ENCODE data around the gene P2RX6. TPM values are rescaled to one million over a fixed set of nuclear protein-coding genes. Genes with fewer than 3 reads are reported as not detected.
"Not testable (repeated sequence)": the region's sequence is repeated elsewhere in the genome, so short reads cannot be mapped to it uniquely, and the experiment has no call there.

The P2RX6 gene
- total RNA-seq, result 1 to 10 TPM in 1 of 2 experiments, under 1 TPM in 1; 0.82 to 1.9 TPM

DNA sequence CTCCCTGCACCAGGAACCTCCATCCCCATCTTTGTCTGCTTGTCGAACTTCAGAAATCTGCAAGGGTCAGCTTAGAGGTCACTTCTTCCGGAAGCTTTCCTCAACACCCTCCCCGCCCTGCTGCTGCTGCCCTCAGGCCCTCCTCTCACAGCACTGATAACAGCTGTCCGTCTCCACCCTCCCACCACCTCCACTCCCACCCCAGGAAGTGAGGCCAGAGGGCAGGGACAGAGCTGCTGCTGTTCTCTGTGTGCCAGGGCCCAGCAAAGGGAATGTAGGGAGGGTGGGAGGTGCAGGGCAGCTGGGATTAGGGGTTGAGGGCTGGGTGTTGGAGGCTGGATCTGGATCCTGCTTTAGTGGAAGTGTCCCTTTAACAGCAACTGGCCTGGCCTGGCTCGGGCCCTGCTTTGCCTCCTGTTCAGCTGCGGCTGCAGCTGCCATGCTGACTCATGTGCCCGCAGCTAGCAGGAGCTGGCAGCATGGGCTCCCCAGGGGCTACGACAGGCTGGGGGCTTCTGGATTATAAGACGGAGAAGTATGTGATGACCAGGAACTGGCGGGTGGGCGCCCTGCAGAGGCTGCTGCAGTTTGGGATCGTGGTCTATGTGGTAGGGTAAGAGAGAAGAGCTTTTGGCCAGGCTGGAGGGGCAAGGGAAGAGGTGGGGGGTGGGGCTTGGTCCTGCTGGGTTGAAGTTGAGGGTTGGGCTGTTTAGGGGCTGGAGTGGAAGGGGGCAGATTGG lies at the start of gene P2RX6:
Gene P2RX6, plus strand, starts transcription at position 440 of the 740 bp plus-strand sequence. Its CDS starts 10 bp downstream, at position 450.
- Mint-ChIP-seq H3K27ac (peak within 1 kb of the TSS; percentile 66), H3K4me1 (peaks cover 11% of the 10 kb centered on the region), H3K9me3 (no peaks in the 10 kb centered on the region), H3K27me3 (peaks cover 3% of the 10 kb centered on the region), H3K4me3 (peak within 1 kb of the TSS; percentile 83), H3K36me3 (no peaks in the 10 kb centered on the region)
- POLR2A ChIA-PET, result interaction anchor here (0.9 kb wide), 2 partner anchors 9 to 13 kb away, joined by 3 read pairs; partner anchors contain the start of gene THAP7
- DNase-seq (peak; percentile 29), ATAC-seq (ENCODE audit: low read depth) (no peak)

- no peak for DNase-seq
- H3K27me3 Mint-ChIP-seq, result peaks cover 12% of the 10 kb centered on the region
- no peak overlapping the region for H3K27ac Mint-ChIP-seq
- H3K36me3 Mint-ChIP-seq, result no peaks in the 10 kb centered on the region
- H3K4me3 Mint-ChIP-seq, result no peak overlapping the region
- ATAC-seq (ENCODE audit: low read depth), result no peak
- peaks cover 15% of the 10 kb centered on the region for H3K4me1 Mint-ChIP-seq
- no peaks in the 10 kb centered on the region for H3K9me3 Mint-ChIP-seq
- POLR2A ChIA-PET, result no interaction called here
These were observed 48.8 kb upstream of the P2RX6 start for GRCh38 chr22:20965888-20966855.

- DNase-seq, result no peak
- Mint-ChIP-seq H3K36me3 (no peaks in the 10 kb centered on the region), H3K9me3 (no peaks in the 10 kb centered on the region), H3K4me3 (no peak within 1 kb of the TSS), H3K27ac (no peak within 1 kb of the TSS), H3K4me1 (peaks cover 12% of the 10 kb centered on the region), H3K27me3 (peaks cover 12% of the 10 kb centered on the region)
- ATAC-seq (ENCODE audit: low read depth), result no peak
- POLR2A ChIA-PET, result no interaction called here
These were observed 47.9 kb upstream of the P2RX6 start, which contains the start of gene AIFM3 for GRCh38 chr22:20966883-20967696. AIFM3 (plus strand) TSS chr22:20967255; CDS start chr22:20967945, 690 bp downstream.

GRCh38 chr22:20967697-20968211 lies 47.2 kb upstream of the P2RX6 start:
- H3K36me3 Mint-ChIP-seq, result no peaks in the 10 kb centered on the region
- no peak for DNase-seq
- no peak for ATAC-seq (ENCODE audit: low read depth)
- no peak overlapping the region for H3K27ac Mint-ChIP-seq
- H3K9me3 Mint-ChIP-seq, result no peaks in the 10 kb centered on the region
- peaks cover 12% of the 10 kb centered on the region for H3K27me3 Mint-ChIP-seq
- peaks cover 12% of the 10 kb centered on the region for H3K4me1 Mint-ChIP-seq
- POLR2A ChIA-PET, result no interaction called here
- no peak overlapping the region for H3K4me3 Mint-ChIP-seq

GRCh38 chr22:20968281-20968977 lies 46.5 kb upstream of the P2RX6 start:
- Mint-ChIP-seq H3K27ac (no peak overlapping the region), H3K4me1 (peaks cover 12% of the 10 kb centered on the region), H3K36me3 (no peaks in the 10 kb centered on the region), H3K27me3 (peaks cover 8% of the 10 kb centered on the region), H3K9me3 (no peaks in the 10 kb centered on the region), H3K4me3 (no peak overlapping the region)
- POLR2A ChIA-PET, result no interaction called here
- DNase-seq (no peak), ATAC-seq (ENCODE audit: low read depth) (no peak)

DNA sequence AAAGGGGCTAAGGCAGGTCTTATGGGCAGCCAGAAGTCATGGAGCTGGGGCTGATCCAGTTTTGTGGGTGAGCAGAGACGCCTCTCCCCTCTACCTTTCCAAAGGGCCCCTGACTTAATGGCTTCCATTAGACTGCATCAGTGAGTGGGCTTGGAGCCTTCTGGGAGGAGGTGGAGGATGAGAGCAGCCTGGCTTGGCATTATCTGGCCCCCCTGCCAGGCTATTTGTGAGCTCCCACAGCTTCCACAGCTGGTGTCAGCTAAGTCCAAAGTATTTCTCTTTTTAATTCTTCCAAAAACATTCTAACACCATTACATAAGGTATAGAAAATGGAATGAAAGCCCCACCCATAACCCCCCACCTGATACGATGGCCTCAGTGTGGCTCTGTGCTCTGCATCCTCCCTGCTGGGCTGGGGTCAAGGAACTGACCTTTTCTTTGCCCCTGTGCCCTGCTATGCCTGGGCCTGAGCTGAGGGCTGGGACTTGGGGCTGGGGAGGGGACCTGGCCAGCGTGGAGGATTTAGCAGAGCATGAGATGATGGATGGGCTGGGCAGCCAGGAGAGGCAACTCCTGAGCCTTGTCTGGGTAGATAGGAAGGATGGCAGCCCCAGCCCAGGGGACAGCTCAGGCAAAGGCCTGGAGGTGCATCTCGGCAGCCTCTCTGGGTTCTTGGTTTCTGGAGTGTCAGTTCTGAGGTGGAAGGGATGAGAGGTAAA lies 43.9 kb upstream of the P2RX6 start:
- POLR2A ChIA-PET, result interaction anchor here (1.1 kb wide), 1 partner anchor 18 kb away, joined by 3 read pairs; no protein-coding TSS in a partner anchor

GRCh38 chr22:20972014-20972694 lies 42.8 kb upstream of the P2RX6 start:
- not testable (repeated sequence) for H3K27ac Mint-ChIP-seq; ATAC-seq (ENCODE audit: low read depth); DNase-seq; H3K27me3 Mint-ChIP-seq; H3K4me1 Mint-ChIP-seq; H3K9me3 Mint-ChIP-seq; H3K4me3 Mint-ChIP-seq; H3K36me3 Mint-ChIP-seq
- POLR2A ChIA-PET, result interaction anchor here (0.8 to 1.1 kb wide), 2 partner anchors 10 to 19 kb away, joined by 3 read pairs; partner anchors contain the start of gene LZTR1

More for the DNA sequence above, 43.9 kb upstream of the P2RX6 start:
- H3K27ac Mint-ChIP-seq, result no peak overlapping the region
- no peaks in the 10 kb centered on the region for H3K9me3 Mint-ChIP-seq
- no peak for ATAC-seq (ENCODE audit: low read depth)
- peaks cover under 1% of the 10 kb centered on the region for H3K4me1 Mint-ChIP-seq
- DNase-seq, result no peak
- H3K4me3 Mint-ChIP-seq, result no peak overlapping the region
- H3K27me3 Mint-ChIP-seq, result no peaks in the 10 kb centered on the region
- no peaks in the 10 kb centered on the region for H3K36me3 Mint-ChIP-seq

GRCh38 chr22:20972933-20973577 lies 41.9 kb upstream of the P2RX6 start:
- no peak for DNase-seq
- H3K27me3 Mint-ChIP-seq, result no peaks in the 10 kb centered on the region
- POLR2A ChIA-PET, result interaction anchor here (0.8 kb wide), 1 partner anchor 9 kb away, joined by 3 read pairs; the partner anchor contains the start of gene LZTR1
- H3K27ac Mint-ChIP-seq, result no peak overlapping the region
- H3K4me1 Mint-ChIP-seq, result no peaks in the 10 kb centered on the region
- H3K9me3 Mint-ChIP-seq, result no peaks in the 10 kb centered on the region
- no peak overlapping the region for H3K4me3 Mint-ChIP-seq
- no peak for ATAC-seq (ENCODE audit: low read depth)
- H3K36me3 Mint-ChIP-seq, result no peaks in the 10 kb centered on the region

GRCh38 chr22:20973634-20974286 lies 41.2 kb upstream of the P2RX6 start:
- POLR2A ChIA-PET, result no interaction called here
- Mint-ChIP-seq H3K36me3 (no peaks in the 10 kb centered on the region), H3K27ac (peak overlapping the region; percentile 60), H3K27me3 (no peaks in the 10 kb centered on the region), H3K4me1 (no peaks in the 10 kb centered on the region), H3K4me3 (no peak overlapping the region), H3K9me3 (peaks cover 2% of the 10 kb centered on the region)
- DNase-seq (no peak), ATAC-seq (ENCODE audit: low read depth) (no peak)

GRCh38 chr22:20974336-20974955 lies 40.5 kb upstream of the P2RX6 start:
- Mint-ChIP-seq H3K4me3 (no peak overlapping the region), H3K27me3 (no peaks in the 10 kb centered on the region), H3K4me1 (peaks cover 5% of the 10 kb centered on the region), H3K9me3 (peaks cover 6% of the 10 kb centered on the region), H3K27ac (no peak overlapping the region), H3K36me3 (peaks cover 2% of the 10 kb centered on the region)
- DNase-seq (no peak), ATAC-seq (ENCODE audit: low read depth) (no peak)
- POLR2A ChIA-PET, result no interaction called here

All from activated naive CD8-positive, alpha-beta T cell treated with anti-CD3 and anti-CD28 coated beads, Interleukin-2, amount 10 ng/mL, durations not matched to agents 7 days and 5 days (primary cell).